Fibroblast of skin of abdomen (primary cell): ENCODE results near the gene KRTAP4-11.
"Not testable (repeated sequence)": the region's sequence is repeated elsewhere in the genome, so short reads cannot be mapped to it uniquely, and the experiment has no call there.

Source experiments
- DNase-seq: peaks from one replicate; pipeline ENCODE4 v3.0.0-alpha.2; 2013

KRTAP4-11 gene

GRCh38 chr17:41123292-41123990 is 5.3 kb upstream of the KRTAP4-11 start:
- not testable (repeated sequence) for DNase-seq

DNA sequence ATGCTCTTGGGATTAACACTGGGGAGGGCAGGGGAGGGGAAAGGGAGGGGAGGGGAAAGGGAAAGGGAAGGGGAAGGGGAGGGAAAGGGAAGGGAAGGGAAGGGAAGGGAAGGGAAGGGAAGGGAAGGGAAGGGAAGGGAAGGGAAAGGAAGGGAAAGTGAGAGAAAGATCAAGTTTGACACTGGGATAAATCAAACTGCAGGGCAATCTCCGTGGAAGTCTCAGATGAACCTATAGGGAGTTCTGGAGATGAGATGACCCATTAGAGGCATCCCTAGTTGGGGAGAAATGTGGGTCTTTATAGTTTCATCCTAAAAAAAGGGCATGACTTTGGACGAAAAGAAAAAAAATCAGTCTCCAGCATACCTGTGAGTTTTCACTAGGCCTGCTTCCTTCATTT is 3.6 kb upstream of the KRTAP4-11 start:
- no peak for DNase-seq

DNA sequence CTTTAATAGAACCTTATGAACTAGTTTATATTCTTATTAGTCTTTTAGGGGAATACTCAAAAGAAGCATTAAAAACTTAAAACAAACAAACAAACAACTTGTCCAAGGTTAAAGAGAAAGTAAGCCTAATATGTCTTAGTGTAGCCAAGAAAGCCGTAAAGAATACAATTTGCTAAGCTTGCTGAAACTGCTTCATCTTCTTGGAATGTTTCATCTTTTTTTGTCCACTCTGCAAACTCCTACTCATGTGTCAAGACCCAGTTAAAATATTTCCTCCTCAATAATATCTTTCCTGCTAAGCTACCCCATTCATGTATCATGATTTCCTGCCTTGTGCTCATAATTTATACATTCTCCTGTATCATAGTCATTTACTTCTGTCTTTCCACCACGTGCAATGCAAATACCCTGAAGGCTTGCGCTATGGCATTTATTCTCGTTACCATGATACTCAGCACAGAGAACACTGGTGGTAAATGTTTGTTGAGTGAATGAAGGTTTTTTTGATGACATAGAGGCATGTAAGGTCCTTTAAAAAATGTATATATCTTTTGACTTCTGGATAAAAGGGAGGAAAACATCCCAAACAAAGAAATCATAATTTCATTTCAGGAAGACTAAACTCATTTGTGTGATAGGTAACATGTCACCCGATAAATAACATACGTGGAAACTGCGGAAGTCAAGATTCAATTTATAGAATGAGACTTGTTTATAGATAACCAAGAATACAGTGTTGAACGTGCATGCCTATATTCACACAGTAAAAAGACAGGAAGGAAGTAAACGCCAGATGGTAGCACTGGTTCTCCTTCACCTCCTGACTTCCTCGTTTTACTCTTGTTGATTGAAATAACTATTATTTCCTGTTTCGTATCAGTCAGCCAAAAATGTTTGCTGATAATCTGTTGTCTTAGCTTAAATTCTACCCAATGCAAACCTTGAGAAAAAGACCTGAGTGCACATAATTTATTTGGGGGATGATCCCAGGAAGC is 1.8 kb upstream of the KRTAP4-11 start:
- DNase-seq: peak; percentile 63

- peak; percentile 42 for DNase-seq
These were observed 548 bp upstream of the KRTAP4-11 start for GRCh38 chr17:41118721-41119120.

GRCh38 chr17:41116297-41116696 is 1.9 kb downstream of the KRTAP4-11 start:
- peak; percentile 66 for DNase-seq

DNA sequence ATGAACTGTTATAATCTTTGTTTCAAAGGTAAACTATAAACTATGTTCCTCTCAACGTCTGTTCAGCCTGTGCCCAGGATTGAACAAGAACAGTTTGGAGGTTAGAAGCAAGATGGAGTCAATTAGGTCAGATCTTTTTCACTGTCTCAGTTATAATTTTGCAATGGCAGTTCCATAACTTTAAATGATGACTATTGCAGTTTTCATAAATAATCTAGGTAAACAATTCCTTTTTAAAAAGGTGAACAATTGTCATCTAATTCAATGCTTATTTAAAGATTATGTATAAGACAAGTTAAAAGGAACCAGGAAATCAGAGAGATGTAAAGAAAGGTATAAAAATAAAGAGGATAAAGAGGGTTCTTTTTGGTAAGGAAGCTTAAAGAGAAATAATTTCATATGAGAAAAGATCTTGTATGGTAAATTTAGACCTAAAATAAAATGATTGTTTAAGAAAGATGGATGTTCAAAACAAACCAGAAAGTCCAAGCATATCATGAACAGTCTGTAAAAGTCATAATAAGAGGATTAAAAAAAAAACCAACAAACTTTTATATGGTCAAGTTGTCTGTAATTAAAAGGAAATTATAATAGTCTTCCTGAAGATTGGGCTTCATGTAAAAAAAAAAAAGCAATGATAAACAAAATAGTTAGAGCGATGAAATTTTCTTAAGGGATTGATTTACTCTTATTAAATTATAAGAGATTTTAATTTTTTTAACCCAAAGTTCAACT is 6.9 kb downstream of the KRTAP4-11 start:
- DNase-seq: no peak

GRCh38 chr17:41108728-41109386 is 9.3 kb downstream of the KRTAP4-11 start:
- not testable (repeated sequence) for DNase-seq

- no peak for DNase-seq
These were observed 10.2 kb downstream of the KRTAP4-11 start for GRCh38 chr17:41107941-41108450.

- DNase-seq: not testable (repeated sequence)
These were observed 12.8 kb downstream of the KRTAP4-11 start, which contains the start of gene KRTAP4-9 for GRCh38 chr17:41105347-41105746. Gene KRTAP4-9 (plus strand): TSS chr17:41105389. CDS start chr17:41105389, 0 bp downstream.

GRCh38 chr17:41104386-41105038 is 13.7 kb downstream of the KRTAP4-11 start:
- peak; percentile 85 for DNase-seq

- peak; percentile 35 for DNase-seq
These were observed 14.3 kb downstream of the KRTAP4-11 start for GRCh38 chr17:41103896-41104295.

DNA sequence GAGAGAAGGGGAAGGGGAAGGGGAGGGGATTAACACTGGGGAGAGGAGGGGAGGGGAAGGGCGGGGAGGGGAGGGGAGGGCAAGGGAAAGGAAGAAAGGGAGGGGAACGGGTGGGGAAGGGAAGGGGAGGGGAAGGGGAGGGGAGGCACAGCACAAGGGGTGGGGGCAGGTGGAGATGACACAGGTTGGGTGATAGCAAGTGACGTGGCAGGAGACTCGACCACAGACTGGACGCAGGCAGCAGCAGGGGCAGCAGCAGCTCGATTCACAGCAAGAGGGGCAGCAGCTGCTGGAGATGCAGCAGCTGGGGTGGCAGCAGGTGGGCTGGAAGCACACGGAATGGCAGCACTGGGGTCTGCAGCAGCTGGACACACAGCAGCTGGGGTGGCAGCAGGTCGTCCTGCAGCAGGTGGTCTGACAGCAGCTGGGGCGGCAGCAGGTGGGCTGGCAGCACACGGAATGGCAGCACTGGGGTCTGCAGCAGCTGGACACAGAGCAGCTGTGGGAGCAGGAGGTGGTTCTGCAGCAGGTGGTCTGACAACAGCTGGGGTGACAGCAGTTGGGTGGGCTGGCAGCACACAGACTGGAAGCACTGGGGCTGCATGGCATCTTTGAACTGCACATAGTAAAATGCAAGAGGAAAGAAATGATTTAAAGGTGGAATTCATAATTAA is 16.4 kb downstream of the KRTAP4-11 start, which contains the start of gene KRTAP4-16:
TSS of gene KRTAP4-16 (minus strand) at position 624 of the 674 bp plus-strand sequence. CDS start at position 624, 0 bp downstream.
- DNase-seq: no peak

DNA sequence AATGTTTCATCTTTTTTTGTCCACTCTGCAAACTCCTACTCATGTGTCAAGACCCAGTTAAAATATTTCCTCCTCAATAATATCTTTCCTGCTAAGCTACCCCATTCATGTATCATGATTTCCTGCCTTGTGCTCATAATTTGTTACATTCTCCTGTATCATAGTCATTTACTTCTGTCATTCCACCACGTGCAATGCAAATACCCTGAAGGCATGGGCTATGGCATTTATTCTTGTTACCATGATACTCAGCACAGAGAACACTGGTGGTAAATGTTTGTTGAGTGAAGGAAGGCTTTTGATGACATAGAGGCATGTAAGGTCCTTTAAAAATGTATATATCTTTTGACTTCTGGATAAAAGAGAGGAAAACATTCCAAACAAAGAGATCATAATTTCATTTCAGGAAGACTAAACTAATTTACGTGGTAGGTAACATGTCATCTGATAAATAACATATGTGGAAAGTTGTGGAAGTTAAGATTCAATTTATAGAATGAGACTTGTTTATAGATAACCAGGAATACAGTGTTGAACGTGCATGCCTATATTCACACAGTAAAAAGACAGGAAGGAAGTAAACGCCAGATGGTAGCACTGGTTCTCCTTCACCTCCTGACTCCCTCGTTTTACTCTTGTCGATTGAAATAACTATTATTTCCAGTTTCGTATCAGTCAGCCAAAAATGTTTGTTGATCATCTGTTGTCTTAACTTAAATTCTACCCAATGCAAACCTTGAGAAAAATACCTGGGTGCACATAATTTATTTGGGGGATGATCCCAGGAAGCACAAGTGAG is 18.3 kb downstream of the KRTAP4-11 start:
- peak; percentile 86 for DNase-seq

GRCh38 chr17:41098481-41098880 is 19.7 kb downstream of the KRTAP4-11 start:
- peak; percentile 62 for DNase-seq

GRCh38 chr17:41098042-41098441 is 20.1 kb downstream of the KRTAP4-11 start, which contains the start of gene KRTAP4-8:
Gene KRTAP4-8 (minus strand): TSS chr17:41098142. CDS start chr17:41098084, 58 bp downstream.
- DNase-seq: no peak

DNA sequence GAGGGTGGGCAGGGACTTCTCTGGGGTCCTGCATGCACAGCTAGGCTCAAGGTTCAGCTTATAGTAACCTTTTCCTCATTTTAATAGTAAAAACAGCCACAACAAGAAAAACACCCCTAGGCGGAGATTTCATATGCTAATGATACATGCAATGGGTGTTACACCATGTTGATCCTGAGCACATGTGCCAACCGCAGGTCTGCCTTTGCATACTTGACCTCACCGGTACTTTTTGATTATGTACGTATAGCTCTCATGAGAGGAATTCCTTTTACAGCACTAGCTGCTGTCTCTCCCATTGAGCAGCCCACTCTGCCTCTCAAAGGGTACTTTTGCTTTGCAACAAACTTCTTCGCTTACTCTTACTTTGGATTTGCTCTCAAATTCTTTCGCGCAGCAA is 22.1 kb downstream of the KRTAP4-11 start:
- no peak for DNase-seq

- not testable (repeated sequence) for DNase-seq
These were observed 29.3 kb downstream of the KRTAP4-11 start for GRCh38 chr17:41088760-41089352.

DNA sequence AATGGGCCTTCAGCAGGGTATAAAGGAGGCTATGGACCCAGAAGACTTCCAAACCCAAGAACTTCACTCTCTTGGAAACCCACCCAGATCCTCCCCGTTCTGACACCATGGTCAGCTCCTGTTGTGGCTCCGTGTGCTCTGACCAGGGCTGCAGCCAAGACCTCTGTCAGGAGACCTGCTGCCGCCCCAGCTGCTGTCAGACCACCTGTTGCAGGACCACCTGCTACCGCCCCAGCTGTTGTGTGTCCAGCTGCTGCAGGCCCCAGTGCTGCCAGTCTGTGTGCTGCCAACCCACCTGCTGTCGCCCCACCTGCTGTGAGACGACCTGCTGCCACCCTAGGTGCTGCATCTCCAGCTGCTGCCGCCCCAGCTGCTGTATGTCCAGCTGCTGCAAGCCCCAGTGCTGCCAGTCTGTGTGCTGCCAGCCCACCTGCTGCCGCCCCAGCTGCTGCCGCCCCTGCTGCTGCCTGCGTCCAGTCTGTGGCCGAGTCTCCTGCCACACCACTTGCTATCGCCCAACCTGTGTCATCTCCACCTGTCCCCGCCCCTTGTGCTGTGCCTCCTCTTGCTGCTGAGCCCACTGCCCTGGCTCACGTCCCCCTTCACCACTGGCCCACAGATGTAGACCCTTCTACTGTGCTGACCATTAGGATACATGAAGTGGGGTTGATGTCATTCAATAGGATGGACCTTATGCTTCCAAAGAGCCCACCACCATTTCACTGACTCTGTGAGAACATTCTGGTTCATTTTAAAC is 33.9 kb downstream of the KRTAP4-11 start, which contains the start of gene KRTAP4-7:
TSS of gene KRTAP4-7 (plus strand) at position 51 of the 757 bp plus-strand sequence. CDS start at position 108, 57 bp downstream.
- DNase-seq: not testable (repeated sequence)
